ENCODE data around the gene NDUFA1.
"Not testable (repeated sequence)": the region's sequence is repeated elsewhere in the genome, so short reads cannot be mapped to it uniquely, and the experiment has no call there.

NDUFA1 gene

DNA sequence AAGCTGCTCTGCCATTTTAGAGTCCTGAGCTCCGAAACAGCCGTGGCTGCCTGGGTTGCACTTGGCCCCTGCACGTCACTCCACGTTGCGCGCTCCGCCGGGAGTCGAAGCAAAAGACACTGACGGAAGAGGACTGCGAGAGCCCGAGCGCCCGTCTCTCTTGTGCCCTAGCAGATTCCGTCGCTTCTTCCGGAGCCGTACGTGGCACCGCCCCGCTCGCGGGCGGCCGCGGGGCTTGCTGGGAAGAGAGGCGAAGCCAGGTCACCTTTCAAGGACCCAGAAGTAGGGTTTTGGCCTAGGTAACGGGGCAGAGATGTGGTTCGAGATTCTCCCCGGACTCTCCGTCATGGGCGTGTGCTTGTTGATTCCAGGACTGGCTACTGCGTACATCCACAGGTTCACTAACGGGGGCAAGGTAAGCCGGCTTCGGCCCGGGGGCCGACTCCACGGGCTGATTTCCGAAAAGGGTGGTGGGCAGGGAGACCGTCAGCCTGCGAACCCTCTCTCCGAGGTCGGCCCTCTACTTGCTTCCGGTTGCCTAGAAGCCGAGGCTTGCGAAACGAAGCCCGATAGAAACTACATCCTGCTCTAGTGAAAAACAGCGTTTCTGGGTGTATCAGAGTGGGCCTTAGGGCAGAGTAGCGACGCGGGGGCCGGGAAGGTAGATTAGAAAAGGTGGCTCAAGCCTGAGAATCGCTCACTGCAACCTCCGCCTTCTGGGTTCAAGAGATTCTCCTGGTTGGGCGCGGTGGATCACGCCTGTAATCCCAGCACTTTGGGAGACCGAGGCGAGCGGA, at the start of gene NDUFA1, which contains the start of gene RNF113A:
Gene NDUFA1, plus strand, starts transcription at position 234 of the 797 bp plus-strand sequence. Its CDS starts 80 bp downstream, at position 314.
Gene RNF113A, minus strand, starts transcription at position 135 of the 797 bp plus-strand sequence. Its CDS starts 120 bp downstream, at position 15.
- peak within 1 kb of the TSS; percentile 43 to 66 (median 53) for H3K4me3 ChIP-seq
- H3K27ac ChIP-seq, result peak within 1 kb of the TSS; percentile 26 to 94 (median 88)

DNA sequence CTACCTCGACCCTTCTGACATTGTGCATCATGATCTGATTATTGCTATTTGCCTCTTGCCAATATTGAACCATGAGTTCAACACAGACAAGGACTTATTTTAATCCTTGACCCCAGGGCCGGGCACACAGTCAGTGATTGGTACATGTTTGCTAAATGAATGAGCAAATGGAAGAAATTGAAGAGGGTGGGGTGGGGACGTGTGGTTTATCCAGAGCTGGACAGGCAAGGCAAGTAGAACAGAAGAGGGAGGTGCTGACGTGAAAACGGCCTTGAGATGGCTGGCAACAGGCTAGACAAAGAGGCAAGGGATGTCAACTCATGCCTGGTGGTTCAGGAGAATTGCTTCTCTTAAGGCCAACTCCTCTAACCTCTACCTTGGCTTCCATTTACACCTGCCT, 47.4 kb upstream of the NDUFA1 start:
- H3K27ac ChIP-seq, H3K4me3 ChIP-seq: not testable (repeated sequence)

DNA sequence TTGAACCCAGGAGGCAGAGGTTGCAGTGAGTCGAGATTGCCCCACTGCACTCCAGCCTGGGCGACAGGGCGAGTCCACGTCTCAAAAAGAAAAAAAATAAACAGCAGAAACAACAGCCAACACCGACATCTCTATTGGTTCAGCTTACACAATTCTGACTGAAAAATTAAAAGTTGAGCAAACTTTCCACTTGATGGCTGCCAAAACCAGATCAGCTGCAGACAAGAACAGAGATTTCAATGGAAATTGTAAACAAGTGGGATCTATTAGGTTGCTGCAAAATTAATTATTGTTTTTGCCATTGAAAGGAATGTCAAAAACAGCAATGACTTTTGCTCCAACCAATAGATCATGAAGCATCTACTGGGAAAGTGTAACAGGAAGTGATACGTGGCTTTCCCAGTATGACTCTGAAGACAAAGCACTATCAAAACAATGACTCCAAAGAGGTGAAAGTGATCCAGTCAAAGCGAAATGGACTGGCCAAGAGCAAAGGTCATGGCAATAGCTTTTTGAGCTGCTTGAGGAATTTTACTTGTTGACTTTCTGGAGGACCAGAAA, 45.2 kb upstream of the NDUFA1 start:
- Histone ChIP-seq H3K4me3 (no peak overlapping the region), H3K27ac (peak overlapping the region in 3 of 21 experiments; percentile 2 to 31 (median 16))

DNA sequence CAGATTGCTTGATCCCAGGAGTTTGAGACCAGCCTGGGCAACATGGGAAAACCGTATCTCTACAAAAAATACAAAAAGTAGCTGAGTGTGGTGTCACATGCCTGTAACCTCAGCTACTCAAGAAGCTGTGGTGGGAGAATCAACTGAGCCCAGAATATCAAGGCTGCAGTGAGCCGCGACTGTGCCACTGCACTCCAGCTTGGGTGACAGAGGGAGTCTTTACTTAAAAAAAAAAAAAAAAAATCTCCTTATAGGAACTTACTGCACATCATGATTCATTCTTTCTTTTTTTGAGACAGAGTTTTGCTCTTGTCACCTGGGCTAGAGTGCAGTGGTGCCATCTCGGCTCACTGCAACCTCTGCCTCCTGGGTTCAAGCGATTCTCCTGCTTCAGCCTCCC, 43.2 kb upstream of the NDUFA1 start:
- H3K27ac ChIP-seq, result no peak overlapping the region

DNA sequence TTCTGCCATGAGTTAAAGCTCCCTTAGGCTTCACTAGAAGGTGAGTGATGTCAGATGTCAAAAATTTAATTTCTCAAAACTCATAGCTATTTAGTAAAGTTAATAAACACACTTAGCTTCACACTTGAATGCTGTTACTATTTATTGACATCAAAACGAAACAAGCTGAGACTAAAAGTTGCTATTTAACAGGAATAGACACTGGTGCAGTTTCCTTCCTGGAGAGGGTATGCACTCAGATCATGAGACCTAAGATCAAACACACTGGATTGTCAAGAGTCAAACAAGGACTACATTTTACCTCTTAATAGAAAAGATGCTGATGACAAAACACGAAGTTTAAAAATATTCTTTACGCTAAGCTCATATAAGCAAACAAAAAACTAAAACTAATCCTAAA, 37.7 kb upstream of the NDUFA1 start:
- no peak overlapping the region for H3K4me3 ChIP-seq
- no peak overlapping the region for H3K27ac ChIP-seq

More for the DNA sequence above, 43.2 kb upstream of the NDUFA1 start:
- H3K4me3 ChIP-seq, result no peak overlapping the region

DNA sequence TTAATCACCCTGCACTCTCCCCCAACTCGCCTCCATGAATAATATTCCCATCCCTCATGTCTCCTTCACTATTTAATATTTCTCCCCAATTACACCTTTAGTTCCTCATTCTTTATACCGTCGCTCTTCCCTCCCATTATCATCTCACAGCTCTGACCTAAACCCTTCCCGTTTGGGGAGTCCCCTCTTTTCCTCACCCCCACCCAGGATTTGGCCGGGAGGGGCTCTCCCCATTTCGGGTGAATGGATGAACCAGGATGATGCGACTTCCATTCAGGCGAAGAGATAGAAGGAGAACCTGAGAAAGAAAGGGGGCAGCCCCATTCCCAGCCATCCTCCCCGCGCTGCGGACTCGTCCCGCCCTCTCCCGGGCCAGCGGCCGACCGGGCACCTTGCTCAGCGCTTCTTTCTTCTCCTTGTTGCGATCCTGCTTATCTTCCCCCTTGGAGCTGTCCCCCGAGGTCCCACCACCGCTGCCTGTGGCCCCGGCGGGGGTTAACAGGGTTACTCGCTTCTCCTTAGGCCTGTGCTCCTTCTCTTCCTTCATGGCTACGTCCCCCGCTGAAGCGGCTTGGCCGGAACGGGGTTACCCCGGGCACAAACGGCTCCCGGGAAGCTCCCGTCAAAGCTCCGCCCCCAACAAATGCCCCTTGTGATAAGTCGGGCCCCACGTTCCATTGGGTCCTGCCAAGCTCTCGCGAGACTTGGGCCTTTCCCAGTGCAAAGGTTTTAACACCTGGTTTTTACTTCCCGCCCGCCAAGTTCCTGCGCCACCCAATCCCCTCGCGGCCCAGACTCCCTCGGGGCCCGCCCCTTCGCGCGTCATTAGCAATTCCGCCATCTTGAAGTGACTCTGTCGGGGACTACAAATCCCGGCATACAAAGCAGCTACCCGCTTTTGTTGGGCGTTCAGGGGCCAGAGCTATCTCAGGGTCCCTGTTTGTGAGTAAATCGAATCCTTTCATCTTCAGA, 19.0 kb upstream of the NDUFA1 start, which contains the start of gene UPF3B:
Gene UPF3B, minus strand, starts transcription at position 582 of the 972 bp plus-strand sequence. Its CDS starts 35 bp downstream, at position 547.
- peak within 1 kb of the TSS; percentile 54 to 92 (median 85) for H3K27ac ChIP-seq
- peak within 1 kb of the TSS; percentile 54 to 70 (median 61) for H3K4me3 ChIP-seq

DNA sequence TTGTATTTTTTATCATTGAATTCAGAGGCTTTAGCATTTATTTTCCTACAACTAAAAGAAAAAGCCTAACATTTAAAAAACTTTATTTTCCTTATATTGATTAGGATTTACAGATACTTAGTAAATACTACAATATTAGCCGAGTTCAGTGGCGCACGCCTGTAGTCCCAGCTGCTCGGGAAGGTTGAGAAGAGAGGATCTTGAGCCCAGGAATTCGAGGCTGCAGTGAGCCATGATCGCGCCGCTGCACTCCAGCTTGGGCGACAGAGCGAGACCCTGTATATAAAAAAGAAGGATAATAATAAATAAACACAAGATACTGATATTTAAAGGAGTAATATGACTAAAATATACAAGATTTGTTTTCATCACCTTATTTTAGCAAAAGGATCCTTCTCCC, 18.2 kb upstream of the NDUFA1 start:
- Histone ChIP-seq H3K27ac (peak overlapping the region in 17 of 21 experiments; percentile 32 to 92 (median 75)), H3K4me3 (peak overlapping the region; percentile 54 to 70 (median 61))

DNA sequence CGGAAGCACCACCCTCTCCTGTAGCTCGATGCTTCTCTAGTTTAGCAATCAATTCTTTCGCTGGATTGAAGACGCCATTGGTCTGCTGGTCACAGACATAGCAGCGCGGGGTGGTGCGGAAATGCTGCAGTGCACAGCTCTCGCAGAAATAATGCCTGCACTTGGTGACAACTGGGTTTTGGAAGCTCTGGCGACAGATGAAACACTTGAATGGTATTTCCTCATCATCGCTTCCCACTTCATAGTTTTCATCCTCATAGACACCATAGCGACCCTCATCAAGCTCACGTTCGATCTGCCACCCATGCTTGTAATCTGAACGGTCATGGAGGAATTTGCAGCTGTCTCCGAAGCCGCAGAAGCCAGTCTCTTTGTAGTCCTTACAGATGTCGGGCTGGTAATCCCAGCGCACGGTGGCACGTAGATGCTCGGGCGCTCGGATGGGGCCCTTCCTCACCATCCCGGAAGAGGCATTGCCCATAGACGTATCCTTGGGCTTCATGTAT, 953 bp upstream of the NDUFA1 start:
- H3K4me3 ChIP-seq, result peak overlapping the region; percentile 43 to 66 (median 53)
- peak overlapping the region in 20 of 21 experiments; percentile 69 to 94 (median 88) for H3K27ac ChIP-seq

DNA sequence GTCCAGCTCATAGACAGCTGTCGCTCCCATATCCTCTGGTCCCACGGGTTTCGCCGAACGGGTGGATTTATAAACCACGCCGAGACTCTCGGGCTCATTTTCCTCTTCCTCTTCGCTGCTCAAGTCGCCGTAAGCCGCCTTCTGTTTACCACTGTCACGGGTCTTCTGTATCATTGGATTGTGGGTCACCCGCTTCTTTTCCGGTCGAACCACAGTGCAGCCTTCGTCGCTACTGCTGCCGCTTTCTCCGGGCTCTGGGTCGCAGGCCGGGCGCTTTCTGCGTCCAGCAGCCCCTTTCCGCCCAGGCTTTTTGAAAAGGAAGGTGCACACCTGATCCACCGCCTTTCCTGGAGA, 410 bp upstream of the NDUFA1 start:
- H3K27ac ChIP-seq, result peak overlapping the region in 20 of 21 experiments; percentile 69 to 94 (median 88)
- peak overlapping the region; percentile 43 to 66 (median 53) for H3K4me3 ChIP-seq

DNA sequence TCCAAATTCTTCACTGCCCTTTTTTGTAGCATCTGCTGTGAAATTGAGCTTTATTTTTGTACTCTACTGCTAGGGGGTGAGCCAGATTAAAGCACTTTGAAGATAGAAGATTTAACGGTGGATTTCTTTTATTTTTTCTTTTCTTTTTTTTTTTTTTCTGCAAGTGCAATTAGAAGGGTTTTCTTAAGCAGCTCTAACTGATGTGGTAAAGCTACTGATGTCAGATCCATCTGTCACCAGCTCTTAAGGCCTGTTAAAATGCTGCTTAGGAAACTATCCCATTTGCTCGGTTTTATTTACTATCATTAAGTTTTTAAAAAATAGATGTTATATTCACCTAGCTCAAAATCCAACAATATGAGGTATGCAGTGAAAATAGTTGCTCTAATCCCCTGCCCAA, 7.1 kb downstream of the NDUFA1 start:
- Histone ChIP-seq H3K27ac (no peak overlapping the region), H3K4me3 (no peak overlapping the region)

DNA sequence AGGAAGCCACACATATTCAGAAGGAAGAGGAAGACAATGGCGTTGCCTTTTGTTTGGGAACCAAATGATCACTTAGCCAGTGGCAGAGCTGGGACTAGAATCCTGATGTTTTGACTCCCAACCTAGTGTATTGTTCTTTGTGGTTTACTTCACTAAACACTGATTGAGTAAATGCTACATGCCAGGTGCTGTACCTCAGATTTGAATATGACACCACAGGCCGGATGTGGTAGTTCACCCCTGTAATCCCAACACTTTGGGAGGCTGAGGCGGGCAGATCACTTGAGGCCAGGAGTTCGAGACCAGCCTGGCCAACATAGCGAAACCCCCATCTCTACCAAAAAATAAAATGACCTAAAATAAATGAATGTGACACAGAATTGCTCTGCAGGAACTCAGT, 8.4 kb downstream of the NDUFA1 start:
- H3K4me3 ChIP-seq, result no peak overlapping the region

DNA sequence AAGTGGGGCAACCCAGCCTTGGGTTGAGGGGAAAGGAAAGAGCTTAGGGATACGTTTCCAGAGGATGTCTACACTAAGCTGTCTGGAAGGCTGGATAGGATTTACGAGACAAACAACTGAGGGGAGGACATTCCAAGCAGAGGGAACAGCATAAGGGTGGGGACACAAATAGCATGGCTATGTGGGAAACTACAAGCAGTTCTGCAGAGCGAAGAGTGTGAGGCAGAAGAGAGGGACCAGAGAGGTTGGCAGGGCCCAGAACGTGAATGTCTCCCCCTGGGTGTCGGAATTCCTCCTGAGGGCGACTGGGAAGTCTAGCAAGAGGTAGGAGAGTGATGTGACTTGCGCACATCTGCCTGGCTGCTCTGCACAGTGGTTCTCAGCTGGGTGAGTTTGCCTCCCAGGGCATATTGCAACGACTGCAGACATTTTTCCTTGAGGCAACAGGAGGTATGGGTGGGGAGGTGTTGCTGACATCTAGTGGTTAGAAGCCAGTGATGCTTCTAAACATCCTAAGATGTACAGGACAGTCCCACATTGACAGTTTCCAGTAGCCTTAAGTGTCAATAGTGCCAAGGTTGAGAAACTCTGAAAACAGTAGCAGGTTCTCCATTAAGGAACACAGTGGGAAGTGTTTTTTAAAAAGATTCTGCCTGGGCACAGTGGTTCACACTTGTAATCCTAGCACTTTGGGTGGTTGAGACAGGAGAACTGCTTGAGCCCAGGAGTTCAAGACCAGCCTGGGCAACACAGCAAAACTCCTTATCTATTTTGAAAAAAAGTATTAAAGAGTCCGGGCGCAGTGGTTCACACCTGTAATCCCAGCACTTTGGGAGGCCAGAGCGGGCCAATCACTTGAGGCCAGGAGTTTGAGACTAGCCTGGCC, 9.2 kb downstream of the NDUFA1 start:
- no peak overlapping the region for H3K4me3 ChIP-seq
- H3K27ac ChIP-seq, result no peak overlapping the region

More for the DNA sequence above, 8.4 kb downstream of the NDUFA1 start:
- H3K27ac ChIP-seq, result no peak overlapping the region

DNA sequence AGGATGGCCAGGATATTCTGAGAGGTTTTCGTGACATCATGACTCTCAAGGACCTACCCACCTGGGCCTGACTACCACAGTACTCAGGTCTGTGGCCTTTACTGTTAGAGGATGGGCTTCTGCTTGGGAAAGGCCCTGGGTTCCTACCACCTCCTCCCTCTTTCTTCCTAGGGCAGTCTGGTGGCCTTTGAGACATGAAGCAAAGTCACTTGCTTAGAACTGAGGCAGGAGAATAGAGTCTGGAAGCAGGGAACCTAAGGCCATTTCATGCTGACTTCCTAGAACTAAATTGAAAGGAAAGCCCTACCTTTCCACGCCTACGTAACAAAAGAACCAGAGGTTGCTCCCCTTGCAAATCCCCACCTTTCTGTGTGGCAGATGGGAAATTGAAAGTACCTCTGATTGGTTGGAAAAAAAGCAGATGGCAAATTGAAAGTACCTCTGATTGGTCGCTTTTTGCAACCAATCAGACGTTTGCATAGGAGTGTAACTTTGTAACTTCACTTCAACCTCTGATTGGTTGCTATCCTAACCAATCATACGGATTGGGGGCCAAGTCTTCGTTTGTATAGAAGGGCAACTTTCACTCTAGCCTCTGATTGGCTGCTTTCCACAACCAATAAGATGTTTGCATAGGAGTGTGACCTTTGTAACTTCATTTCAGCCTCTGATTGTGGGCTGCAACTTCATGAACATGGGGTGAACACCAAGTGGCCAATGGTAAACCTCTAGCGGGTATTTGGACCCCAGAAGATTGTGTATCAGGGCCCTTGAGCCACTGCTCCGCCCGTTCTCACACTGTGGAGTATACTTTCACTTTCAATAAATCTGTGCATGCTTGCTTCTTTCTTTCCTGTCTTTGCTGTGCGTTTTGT, 14.2 kb downstream of the NDUFA1 start:
- H3K27ac ChIP-seq, result no peak overlapping the region
- no peak overlapping the region for H3K4me3 ChIP-seq

DNA sequence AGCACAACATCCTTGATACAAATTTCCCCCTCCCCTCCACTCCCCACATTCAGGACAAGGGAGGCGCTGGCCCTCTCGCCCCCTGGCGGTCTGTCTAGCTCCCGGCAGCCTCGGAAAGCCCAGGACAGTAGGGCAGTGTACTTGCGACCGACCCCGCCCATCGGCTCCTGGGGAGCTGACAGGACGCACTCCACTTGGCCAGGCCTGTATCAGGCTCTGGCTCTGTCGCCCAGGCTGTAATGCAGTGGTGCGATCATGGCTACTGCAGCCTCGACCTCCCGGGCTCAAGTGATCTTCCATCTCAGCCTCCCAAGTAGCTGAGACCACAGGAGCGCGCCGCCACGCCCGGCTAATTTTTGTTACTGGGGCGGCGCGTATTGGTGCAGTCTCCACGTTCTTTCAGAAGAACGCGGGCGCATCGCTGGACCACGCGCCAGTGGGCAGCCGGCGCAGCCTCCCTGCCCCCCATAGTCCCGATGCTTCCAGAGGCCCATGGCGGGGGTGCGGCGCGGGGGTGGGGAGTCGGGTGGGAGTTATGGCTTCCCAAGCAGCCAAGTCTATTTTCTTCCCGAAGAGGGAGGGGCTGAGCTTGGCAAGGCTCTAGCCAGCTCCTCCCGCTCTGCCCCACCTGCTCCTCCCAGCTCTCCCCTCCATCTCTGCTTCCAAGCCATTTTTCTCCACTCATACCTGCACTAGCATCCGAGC, 16.2 kb downstream of the NDUFA1 start:
- no peak overlapping the region for H3K27ac ChIP-seq
- peak overlapping the region in 5 of 7 experiments; percentile 13 to 36 (median 18) for H3K4me3 ChIP-seq

DNA sequence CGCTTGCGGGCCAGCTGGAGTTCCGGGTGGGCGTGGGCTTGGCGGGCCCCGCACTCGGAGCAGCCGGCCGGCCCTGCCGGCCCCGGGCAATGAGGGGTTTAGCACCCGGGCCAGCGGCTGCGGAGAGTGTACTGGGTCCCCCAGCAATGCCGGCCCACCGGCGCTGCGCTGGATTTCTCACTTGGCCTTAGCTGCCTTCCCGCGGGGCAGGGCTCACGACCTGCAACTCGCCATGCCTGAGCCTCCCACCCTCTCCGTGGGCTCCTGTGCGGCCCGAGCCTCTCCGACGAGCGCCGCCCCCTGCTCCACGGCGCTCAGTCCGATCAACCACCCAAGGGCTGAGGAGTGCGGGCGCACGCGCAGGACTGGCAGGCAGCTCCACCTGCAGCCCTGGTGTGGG, 19.0 kb downstream of the NDUFA1 start:
- H3K4me3 ChIP-seq, H3K27ac ChIP-seq: not testable (repeated sequence)

DNA sequence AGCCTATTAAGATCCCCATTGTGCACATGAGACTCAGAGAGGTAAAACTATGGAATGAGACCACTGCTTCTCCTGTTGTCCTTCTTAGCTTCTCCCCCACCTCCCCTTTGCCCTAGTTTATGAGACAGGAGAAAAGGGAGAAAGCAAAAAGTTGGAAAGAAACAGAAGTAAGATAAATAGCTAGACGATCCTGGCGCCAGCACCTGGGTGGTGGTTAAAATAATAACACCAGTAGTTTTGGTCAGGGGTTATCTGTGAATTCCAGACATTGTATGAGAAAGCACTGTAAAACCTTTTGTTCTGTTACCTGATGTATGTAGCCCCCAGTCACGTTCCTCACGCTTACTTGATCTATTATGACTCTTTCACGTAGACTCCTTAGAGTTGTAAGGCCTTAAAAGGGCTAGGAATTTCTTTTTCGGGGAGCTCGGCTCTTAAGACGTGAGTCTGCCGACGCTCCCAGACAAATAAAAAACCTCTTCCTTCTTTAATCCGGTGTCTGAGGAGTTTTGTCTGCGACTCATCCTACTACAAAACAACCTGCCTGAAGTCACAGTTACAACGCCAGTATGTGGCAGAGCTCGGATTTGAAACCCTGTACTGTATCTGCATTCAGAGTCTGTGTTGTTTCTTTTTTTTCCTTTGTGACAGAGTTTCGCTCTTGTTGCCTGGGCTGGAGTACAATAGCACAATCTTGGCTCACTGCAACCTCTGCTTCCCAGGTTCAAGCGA, 20.5 kb downstream of the NDUFA1 start:
- H3K27ac ChIP-seq, H3K4me3 ChIP-seq: not testable (repeated sequence)

Measured in skin epidermis (tissue), 12 donors.